ENCODE measurements around the gene SH3BP4. TPM values are rescaled to one million over a fixed set of nuclear protein-coding genes. Genes with fewer than 3 reads are reported as not detected.

The SH3BP4 gene
- total RNA-seq, 1 donor from 2014 or later = 1.1 TPM

- Mint-ChIP-seq H3K4me1 (no peaks in the 10 kb centered on the region), H3K4me3 (no peak overlapping the region), H3K36me3 (ENCODE audit: low read depth) (no peaks in the 10 kb centered on the region), H3K9me3 (no peaks in the 10 kb centered on the region), H3K27me3 (no peaks in the 10 kb centered on the region), H3K27ac (no peak overlapping the region)
- DNase-seq (no peak), ATAC-seq (ENCODE audit: low read depth) (no peak)
- intact Hi-C loops (cut with micrococcal nuclease) = no loop called here
- CTCF ChIA-PET = no interaction called here
- POLR2A ChIA-PET = no interaction called here
- TF ChIP-seq CTCF (IDR thresholded peaks at IDR 0.05) = no peak
Measured at GRCh38 chr2:235080101-235080500, 128.3 kb downstream of the SH3BP4 start.

GRCh38 chr2:235082578-235083338 lies 130.9 kb downstream of the SH3BP4 start:
- POLR2A ChIA-PET = no interaction called here
- no peak overlapping the region for H3K4me3 Mint-ChIP-seq
- ATAC-seq (ENCODE audit: low read depth) (no peak), DNase-seq (no peak)
- no peak overlapping the region for H3K27ac Mint-ChIP-seq
- intact Hi-C loops (cut with micrococcal nuclease) = no loop called here
- no peaks in the 10 kb centered on the region for H3K4me1 Mint-ChIP-seq
- CTCF ChIA-PET = no interaction called here
- TF ChIP-seq CTCF (IDR thresholded peaks at IDR 0.05) = no peak
- no peaks in the 10 kb centered on the region for H3K36me3 Mint-ChIP-seq (ENCODE audit: low read depth)
- H3K9me3 Mint-ChIP-seq = no peaks in the 10 kb centered on the region
- peaks cover 16% of the 10 kb centered on the region for H3K27me3 Mint-ChIP-seq

- no peak for TF ChIP-seq CTCF (IDR thresholded peaks at IDR 0.05)
- ChIA-PET POLR2A (no interaction called here), CTCF (no interaction called here)
- ATAC-seq (ENCODE audit: low read depth) = no peak
- Mint-ChIP-seq H3K27me3 (peaks cover 24% of the 10 kb centered on the region), H3K9me3 (no peaks in the 10 kb centered on the region), H3K36me3 (ENCODE audit: low read depth) (no peaks in the 10 kb centered on the region), H3K4me3 (no peak overlapping the region), H3K4me1 (no peaks in the 10 kb centered on the region), H3K27ac (no peak overlapping the region)
- DNase-seq = no peak
- intact Hi-C loops (cut with micrococcal nuclease) = no loop called here
Measured at GRCh38 chr2:235083822-235084221, 132.0 kb downstream of the SH3BP4 start.

- Mint-ChIP-seq H3K4me3 (no peak overlapping the region), H3K27me3 (peaks cover 26% of the 10 kb centered on the region), H3K4me1 (no peaks in the 10 kb centered on the region), H3K27ac (no peak overlapping the region), H3K36me3 (ENCODE audit: low read depth) (no peaks in the 10 kb centered on the region), H3K9me3 (no peaks in the 10 kb centered on the region)
- ATAC-seq (ENCODE audit: low read depth) (no peak), DNase-seq (no peak)
- TF ChIP-seq CTCF (IDR thresholded peaks at IDR 0.05) = no peak
- intact Hi-C loops (cut with micrococcal nuclease) = no loop called here
- POLR2A ChIA-PET = no interaction called here
- CTCF ChIA-PET = no interaction called here
Measured at GRCh38 chr2:235084424-235084823, 132.6 kb downstream of the SH3BP4 start.

- ATAC-seq (ENCODE audit: low read depth) (no peak), DNase-seq (no peak)
- POLR2A ChIA-PET = no interaction called here
- no peaks in the 10 kb centered on the region for H3K36me3 Mint-ChIP-seq (ENCODE audit: low read depth)
- intact Hi-C loops (cut with micrococcal nuclease) = no loop called here
- no peak overlapping the region for H3K4me3 Mint-ChIP-seq
- TF ChIP-seq CTCF (IDR thresholded peaks at IDR 0.05) = no peak
- peaks cover 31% of the 10 kb centered on the region for H3K27me3 Mint-ChIP-seq
- no peak overlapping the region for H3K27ac Mint-ChIP-seq
- no peaks in the 10 kb centered on the region for H3K9me3 Mint-ChIP-seq
- CTCF ChIA-PET = no interaction called here
- H3K4me1 Mint-ChIP-seq = no peaks in the 10 kb centered on the region
Measured at GRCh38 chr2:235085476-235085875, 133.7 kb downstream of the SH3BP4 start.

Measured in activated B cell treated with CpG ODN at 0.5 μM for 24 hours (primary cell).